Activated T-cell treated with anti-CD3 and anti-CD28 coated beads, Interleukin-2, amount 50 U/mL, for 4 hours (primary cell): ENCODE measurements around the gene RCOR1. TPM values are rescaled to one million over a fixed set of nuclear protein-coding genes. Genes with fewer than 3 reads are reported as not detected.

ENCODE experiments used
- ATAC-seq, 2 donors: fragments of 200-7000 bp; cut with Tn5 transposase; one replicate each; pipeline ENCODE4 v1.10.0; 2021
- DNase-seq: peaks from one replicate; pipeline ENCODE4 v3.0.0-alpha.2; 2020
- H3K27me3 Mint-ChIP-seq: one replicate; pipeline ENCODE4 v1.8.0; 2021; ENCODE audit warnings: low read depth, mixed read lengths
- H3K36me3 Mint-ChIP-seq: one replicate; pipeline ENCODE4 v1.8.0; 2022; ENCODE audit warnings: mixed read lengths; ENCODE audit not compliant: insufficient read depth
- H3K4me1 Mint-ChIP-seq: one replicate; pipeline ENCODE4 v1.8.0; 2021; ENCODE audit warnings: low read depth, mixed read lengths
- H3K4me3 Mint-ChIP-seq: one replicate; pipeline ENCODE4 v1.8.0; 2021; ENCODE audit warnings: mild to moderate bottlenecking, moderate library complexity, mixed read lengths
- H3K9me3 Mint-ChIP-seq: one replicate; pipeline ENCODE4 v1.8.0; 2021; ENCODE audit warnings: mixed read lengths
- total RNA-seq, 3 donors: library from RNA; stranded (reverse); gene quantifications; one replicate each; pipeline ENCODE4 v1.2.1, GENCODE V29; 2021

The RCOR1 gene
- total RNA-seq, 3 donors from 2014 or later: 12.5 to 14.7 (median 13.9) TPM

GRCh38 chr14:102772781-102773570 is 180.5 kb downstream of the RCOR1 start:
- Mint-ChIP-seq H3K4me3 (no peak overlapping the region), H3K27me3 (no peaks in the 10 kb centered on the region), H3K36me3 (no peaks in the 10 kb centered on the region), H3K9me3 (no peaks in the 10 kb centered on the region), H3K4me1 (peaks cover 28% of the 10 kb centered on the region)
- ATAC-seq (no peak), DNase-seq (no peak)

GRCh38 chr14:102774391-102775153 is 182.1 kb downstream of the RCOR1 start:
- peak; percentile 48 for DNase-seq
- no peaks in the 10 kb centered on the region for H3K9me3 Mint-ChIP-seq
- H3K4me1 Mint-ChIP-seq: peaks cover 33% of the 10 kb centered on the region
- peak; percentile 18 to 25 for ATAC-seq
- H3K4me3 Mint-ChIP-seq: no peak overlapping the region
- H3K27me3 Mint-ChIP-seq: no peaks in the 10 kb centered on the region
- H3K36me3 Mint-ChIP-seq: peaks cover 12% of the 10 kb centered on the region

GRCh38 chr14:102775855-102776760 is 183.7 kb downstream of the RCOR1 start:
- Mint-ChIP-seq H3K27me3 (no peaks in the 10 kb centered on the region), H3K4me3 (peak overlapping the region; percentile 79), H3K9me3 (no peaks in the 10 kb centered on the region), H3K4me1 (peaks cover 47% of the 10 kb centered on the region), H3K36me3 (peaks cover 25% of the 10 kb centered on the region)
- ATAC-seq (no peak), DNase-seq (no peak)

- peak; percentile 86 for DNase-seq
- peak; percentile 77 to 79 for ATAC-seq
- peaks cover 27% of the 10 kb centered on the region for H3K36me3 Mint-ChIP-seq
Observed at GRCh38 chr14:102776761-102777710, 184.6 kb downstream of the RCOR1 start, which contains the start of gene TRAF3. TSS of gene TRAF3 (plus strand) at chr14:102777449. CDS start at chr14:102870202, 92,753 bp downstream.

GRCh38 chr14:102777711-102778337 is 185.4 kb downstream of the RCOR1 start:
- peak; percentile 41 to 43 for ATAC-seq
- Mint-ChIP-seq H3K9me3 (no peaks in the 10 kb centered on the region), H3K36me3 (peaks cover 29% of the 10 kb centered on the region), H3K4me1 (peaks cover 59% of the 10 kb centered on the region), H3K4me3 (peak overlapping the region; percentile 87), H3K27me3 (no peaks in the 10 kb centered on the region)
- DNase-seq: no peak

More at GRCh38 chr14:102776761-102777710, 184.6 kb downstream of the RCOR1 start, which contains the start of gene TRAF3:
- Mint-ChIP-seq H3K4me3 (peak within 1 kb of the TSS; percentile 87), H3K9me3 (no peaks in the 10 kb centered on the region), H3K4me1 (peaks cover 51% of the 10 kb centered on the region), H3K27me3 (no peaks in the 10 kb centered on the region)

- peaks cover 62% of the 10 kb centered on the region for H3K4me1 Mint-ChIP-seq
- DNase-seq: no peak
Observed at GRCh38 chr14:102778338-102779083, 186.1 kb downstream of the RCOR1 start.

GRCh38 chr14:102779084-102779462 is 186.6 kb downstream of the RCOR1 start:
- Mint-ChIP-seq H3K4me1 (peaks cover 67% of the 10 kb centered on the region), H3K27me3 (no peaks in the 10 kb centered on the region), H3K36me3 (peaks cover 29% of the 10 kb centered on the region), H3K9me3 (no peaks in the 10 kb centered on the region), H3K4me3 (peak overlapping the region; percentile 87)
- no peak for ATAC-seq
- no peak for DNase-seq

More at GRCh38 chr14:102778338-102779083, 186.1 kb downstream of the RCOR1 start:
- Mint-ChIP-seq H3K36me3 (peaks cover 29% of the 10 kb centered on the region), H3K4me3 (peak overlapping the region; percentile 87), H3K27me3 (no peaks in the 10 kb centered on the region), H3K9me3 (no peaks in the 10 kb centered on the region)
- peak; percentile 14 to 16 for ATAC-seq

GRCh38 chr14:102779574-102780315 is 187.3 kb downstream of the RCOR1 start:
- no peaks in the 10 kb centered on the region for H3K9me3 Mint-ChIP-seq
- ATAC-seq (no peak), DNase-seq (no peak)
- H3K27me3 Mint-ChIP-seq: no peaks in the 10 kb centered on the region
- peak overlapping the region; percentile 87 for H3K4me3 Mint-ChIP-seq
- H3K4me1 Mint-ChIP-seq: peaks cover 66% of the 10 kb centered on the region
- peaks cover 33% of the 10 kb centered on the region for H3K36me3 Mint-ChIP-seq

Other genes starting within 250 kb of the RCOR1 start
- gene CINP, start 229.8 kb upstream of the RCOR1 start, total RNA-seq: 10 to 100 TPM; 57.7 to 63.9 (median 58.4) TPM
- gene TECPR2, start 229.7 kb upstream of the RCOR1 start, total RNA-seq: 1 to 10 TPM; 5.5 to 6.7 (median 5.6) TPM
- gene ANKRD9, start 82.9 kb upstream of the RCOR1 start, total RNA-seq: 10 to 100 TPM in 1 of 3 donors, 1 to 10 TPM in 2; 6.7 to 11.0 (median 8.7) TPM
- gene TRAF3, start 184.8 kb downstream of the RCOR1 start, total RNA-seq: 10 to 100 TPM; 76.0 to 91.0 (median 78.1) TPM